IMR-90 (cell line): ENCODE data around the gene DENND1B. TPM values are rescaled to one million over a fixed set of nuclear protein-coding genes. Genes with fewer than 3 reads are reported as not detected.

Source experiments
- ATAC-seq: fragments of 200-7000 bp; cut with Tn5 transposase; 2 replicates; pipeline ENCODE4 v1.9.1; 2020; ENCODE audit warnings: low read depth, mild to moderate bottlenecking, moderate library complexity
- BruUV-seq: library from RNA; stranded (reverse); fragments of 400-500 nt; replicated peaks from 2 replicates; lab custom pipeline; 2021; lab: Mats Ljungman, UMichigan
- CTCF ChIA-PET: fragments of 300-600 bp; formaldehyde crosslinking; extraction: SDS; loops from one replicate; lab custom pipeline; 2021; ENCODE audit warnings: antibody characterized with exemption; lab: Yijun Ruan, JAX
- POLR2A ChIA-PET: fragments of 300-600 bp; sonication (Branson Sonifier 250); formaldehyde crosslinking; loops from one replicate; lab custom pipeline; 2022; ENCODE audit warnings: antibody characterized with exemption; ENCODE audit not compliant: unreplicated experiment; lab: Charles Lee
- DNase-seq: peaks from one replicate; pipeline ENCODE4 v3.0.0; 2013
- H2AFZ ChIP-seq: replicated peaks from 2 replicates; pipeline ENCODE3; 2013; ENCODE audit warnings: low read length, mild to moderate bottlenecking; ENCODE audit not compliant: poor library complexity
- H2AK5ac ChIP-seq: 2 replicates; pipeline ENCODE4 v1.6.1; 2013; ENCODE audit warnings: low read depth, low read length, inconsistent platforms
- H2AK9ac ChIP-seq: replicated peaks from 2 replicates; pipeline ENCODE3; 2013; ENCODE audit warnings: mild to moderate bottlenecking, low read depth, low read length, moderate library complexity; ENCODE audit not compliant: poor library complexity
- H2BK120ac ChIP-seq: 2 replicates; pipeline ENCODE4 v1.6.1; 2013; ENCODE audit warnings: low read depth, low read length, inconsistent platforms
- H2BK15ac ChIP-seq: 3 replicates; pipeline ENCODE4 v1.6.1; 2013; ENCODE audit warnings: low read depth, low read length, inconsistent platforms
- H2BK20ac ChIP-seq: 2 replicates; pipeline ENCODE4 v1.6.1; 2013; ENCODE audit warnings: low read depth, mild to moderate bottlenecking, inconsistent platforms, low read length, moderate library complexity
- H2BK5ac ChIP-seq: 2 replicates; pipeline ENCODE4 v1.6.1; 2013; ENCODE audit warnings: mild to moderate bottlenecking, low read depth, low read length, inconsistent platforms; ENCODE audit not compliant: poor library complexity, severe bottlenecking
- H3K14ac ChIP-seq: replicated peaks from 2 replicates; pipeline ENCODE4 v1.6.1; 2013; ENCODE audit warnings: low read depth, low read length, inconsistent platforms
- H3K18ac ChIP-seq: 2 replicates; pipeline ENCODE4 v1.6.1; 2013; ENCODE audit warnings: low read depth, low read length, control low read depth
- H3K23ac ChIP-seq: 2 replicates; pipeline ENCODE4 v1.6.1; 2013; ENCODE audit warnings: low read depth, low read length, inconsistent platforms
- H3K27ac ChIP-seq: 2 replicates; pipeline ENCODE4 v1.5.1; 2013; ENCODE audit warnings: mild to moderate bottlenecking, control low read depth, low read length; ENCODE audit not compliant: insufficient read depth
- H3K27me3 ChIP-seq: 2 replicates; pipeline ENCODE4 v1.6.1; 2013; ENCODE audit warnings: low read length; ENCODE audit not compliant: control insufficient read depth, insufficient read depth
- H3K36me3 ChIP-seq: 2 replicates; pipeline ENCODE4 v1.6.1; 2013; ENCODE audit warnings: low read length, mixed read lengths; ENCODE audit not compliant: control insufficient read depth, insufficient read depth
- H3K4ac ChIP-seq: 2 replicates; pipeline ENCODE4 v1.6.1; 2013; ENCODE audit warnings: low read depth, low read length, inconsistent platforms
- H3K4me1 ChIP-seq: 2 replicates; pipeline ENCODE4 v1.6.1; 2013; ENCODE audit warnings: low read length, mixed read lengths; ENCODE audit not compliant: control insufficient read depth, insufficient read depth
- H3K4me2 ChIP-seq: 2 replicates; pipeline ENCODE4 v1.6.1; 2013; ENCODE audit warnings: low read depth, mild to moderate bottlenecking, control low read depth, low read length, moderate library complexity
- H3K4me3 ChIP-seq: 2 replicates; pipeline ENCODE4 v1.5.1; 2013; ENCODE audit warnings: low read depth, mild to moderate bottlenecking, control low read depth, low read length, moderate library complexity; ENCODE audit not compliant: insufficient read depth
- H3K56ac ChIP-seq: 2 replicates; pipeline ENCODE4 v1.6.1; 2013; ENCODE audit warnings: low read length, inconsistent platforms; ENCODE audit not compliant: insufficient read depth; ENCODE audit errors: extremely low read depth
- H3K79me1 ChIP-seq, 2 experiments: 2 replicates each; pipeline ENCODE4 v1.6.1; 2013; ENCODE audit warnings: low read length in 2 of 2, inconsistent platforms in 1 of 2, low read depth in 1 of 2
- H3K9ac ChIP-seq: 2 replicates; pipeline ENCODE4 v1.6.1; 2013; ENCODE audit warnings: low read depth, low read length, control low read depth
- H3K9me1 ChIP-seq: 2 replicates; pipeline ENCODE4 v1.6.1; 2013; ENCODE audit warnings: low read length, inconsistent platforms; ENCODE audit not compliant: insufficient read depth
- H3K9me3 ChIP-seq: 2 replicates; pipeline ENCODE4 v1.6.1; 2013; ENCODE audit warnings: low read length; ENCODE audit not compliant: control insufficient read depth, insufficient read depth
- H4K20me1 ChIP-seq: 2 replicates; pipeline ENCODE4 v1.6.1; 2013; ENCODE audit warnings: low read length, inconsistent platforms; ENCODE audit not compliant: insufficient read depth
- H4K5ac ChIP-seq: 2 replicates; pipeline ENCODE4 v1.6.1; 2013; ENCODE audit warnings: mild to moderate bottlenecking, low read depth, low read length, control low read depth
- H4K8ac ChIP-seq, 2 experiments: 2 replicates each; pipeline ENCODE4 v1.6.1; 2013; ENCODE audit warnings: low read depth in 2 of 2, low read length in 2 of 2, control low read depth in 1 of 2, inconsistent platforms in 1 of 2
- H4K91ac ChIP-seq: 2 replicates; pipeline ENCODE4 v1.6.1; 2013; ENCODE audit warnings: low read depth, low read length, inconsistent platforms; ENCODE audit not compliant: insufficient read depth
- CTCF ChIP-seq: conservative IDR thresholded peaks from 2 replicates; pipeline ENCODE4 v1.5.1; 2012; ENCODE audit warnings: mild to moderate bottlenecking, low read depth, low read length, improper control_type of control experiment
- ELK1 ChIP-seq: fragments of 150-350 bp; IDR thresholded peaks from 2 replicates; pipeline ENCODE4 v1.6.1; 2016; ENCODE audit warnings: low read depth, mild to moderate bottlenecking, low read length, moderate library complexity, borderline replicate concordance
- FOS ChIP-seq: fragments of 150-350 bp; IDR thresholded peaks from 2 replicates; pipeline ENCODE4 v1.6.1; 2016; ENCODE audit warnings: low read depth, low read length
- MAFK ChIP-seq: IDR thresholded peaks from 2 replicates; pipeline ENCODE4 v1.6.1; 2012; ENCODE audit warnings: low read depth, low read length, improper control_type of control experiment
- RAD21 ChIP-seq: IDR thresholded peaks from 2 replicates; pipeline ENCODE4 v1.6.1; 2012; ENCODE audit warnings: low read length, improper control_type of control experiment
- SMC3 ChIP-seq: fragments of 150-350 bp; IDR thresholded peaks from 2 replicates; pipeline ENCODE4 v1.6.1; 2016; ENCODE audit warnings: low read depth, mild to moderate bottlenecking, antibody characterized with exemption, low read length, moderate library complexity
- USF2 ChIP-seq: fragments of 150-350 bp; IDR thresholded peaks from 2 replicates; pipeline ENCODE4 v1.6.1; 2017; ENCODE audit warnings: mild to moderate bottlenecking, antibody characterized with exemption, low read length, low read depth
- WGBS, 2 experiments: methylation state at CpG; one replicate each; pipeline versions ENCODE4 v1.1.5 to v1.1.7; 2013; ENCODE audit warnings: missing lambda C conversion rate in 2 of 2; ENCODE audit not compliant: insufficient read length in 1 of 2; ENCODE audit errors: extremely low coverage in 2 of 2; 5-methylcytosine and 5-hydroxymethylcytosine counted together
- dilution Hi-C: fragments of 300-500 bp; cut with HindIII; formaldehyde crosslinking; loops from one replicate; pipeline ENCODE4 v1.14.3; 2018; ENCODE audit warnings: low sequenced_read_pairs; ENCODE audit not compliant: unreplicated experiment
- in situ Hi-C: fragments of 300-500 bp; cut with MboI; formaldehyde crosslinking; loops from 3 replicates; pipeline ENCODE4 v1.14.3; 2019; ENCODE audit warnings: low sequenced_read_pairs, inconsistent platforms, mixed read lengths
- intact Hi-C: fragments of 100-400 bp; cut with micrococcal nuclease; formaldehyde crosslinking; loops from 2 replicates; pipeline ENCODE4 v1.10.0; 2022
- polyA plus RNA-seq, 3 experiments: library from polyadenylated mRNA; depleted of rRNA; stranded (reverse); fragments of >200 nt; gene quantifications; 2 replicates each; pipeline ENCODE4 v1.2.3, GENCODE V29; 2012; ENCODE audit warnings: low replicate concordance in 1 of 3
- total RNA-seq: library from RNA; depleted of rRNA; stranded (reverse); fragments of >200 nt; gene quantifications from 2 replicates; pipeline ENCODE4 v1.2.3, GENCODE V29; 2012

Gene DENND1B
- total and polyA plus RNA-seq, 2 of the 4 experiments (the other 2 are of a cell fraction), result 4.0 to 24.2 TPM

GRCh38 chr1:197557302-197557701, 218.0 kb downstream of the DENND1B start:
- Histone ChIP-seq H3K79me1 (no peaks in the 10 kb centered on the region), H3K14ac (no peak overlapping the region), H2BK5ac (no peak overlapping the region), H3K18ac (no peak overlapping the region), H3K36me3 (no peaks in the 10 kb centered on the region), H3K4me1 (no peaks in the 10 kb centered on the region), H2AFZ (no peak overlapping the region), H3K9ac (no peak overlapping the region), H4K8ac (no peak overlapping the region), H3K56ac (no peak overlapping the region), H3K4me2 (peak overlapping the region; percentile 2; the same call in 1 of the 2 replicates), H3K23ac (no peak overlapping the region), H3K4me3 (no peak overlapping the region), H3K9me1 (no peaks in the 10 kb centered on the region), H2BK120ac (no peak overlapping the region), H3K9me3 (no peaks in the 10 kb centered on the region), H2AK5ac (no peak overlapping the region), H2BK20ac (no peak overlapping the region), H2BK15ac (no peak overlapping the region), H4K91ac (no peak overlapping the region), H3K4ac (no peak overlapping the region), H4K5ac (no peak overlapping the region), H3K27ac (no peak overlapping the region), H4K20me1 (no peaks in the 10 kb centered on the region), H2AK9ac (no peak overlapping the region), H3K27me3 (no peaks in the 10 kb centered on the region)
- ChIA-PET CTCF (interaction anchor here (1.0 to 1.1 kb wide), 2 partner anchors 10 to 42 kb away, joined by 3 read pairs; no protein-coding TSS in a partner anchor), POLR2A (no interaction called here)
- dilution Hi-C loops, result no loop called here
- intact Hi-C loops, result no loop called here
- in situ Hi-C loops, result no loop called here
- TF ChIP-seq CTCF, result no peak
- TF ChIP-seq MAFK, result peak; percentile 58
- no peak for TF ChIP-seq FOS
- no peak for TF ChIP-seq SMC3
- TF ChIP-seq ELK1, result no peak
- TF ChIP-seq RAD21, result no peak
- no peak for TF ChIP-seq USF2
- DNase-seq (peak; percentile 45), ATAC-seq (peak; percentile 56)
- BruUV-seq, result no TSS peak
- no CpG with 5 or more reads among the region's 1 CpG for WGBS, 2 experiments
